Epithelial cell of prostate (primary cell): Measurements from ENCODE around the gene KCNK5.

ENCODE experiments used
- DNase-seq: peaks from one replicate; pipeline ENCODE4 v3.0.0-alpha.2; 2011; ENCODE audit warnings: low read depth, low spot score
- H3K27ac ChIP-seq: fragments of 450-650 bp; 2 replicates; pipeline ENCODE4 v1.5.1; 2017; ENCODE audit warnings: mild to moderate bottlenecking

The KCNK5 gene

GRCh38 chr6:39228992-39229767, at the start of gene KCNK5:
TSS of gene KCNK5 (minus strand) at chr6:39229475. CDS start at chr6:39229111, 364 bp downstream.
- DNase-seq: no peak
- H3K27ac ChIP-seq: no peak within 1 kb of the TSS

GRCh38 chr6:39276379-39276995, 47.2 kb upstream of the KCNK5 start:
- H3K27ac ChIP-seq: no peak overlapping the region

GRCh38 chr6:39274903-39275302, 45.6 kb upstream of the KCNK5 start:
- no peak for DNase-seq
- no peak overlapping the region for H3K27ac ChIP-seq

More at GRCh38 chr6:39276379-39276995, 47.2 kb upstream of the KCNK5 start:
- DNase-seq: no peak

GRCh38 chr6:39274471-39274870, 45.2 kb upstream of the KCNK5 start:
- H3K27ac ChIP-seq: no peak overlapping the region
- DNase-seq: no peak

GRCh38 chr6:39273406-39273821, 44.1 kb upstream of the KCNK5 start:
- DNase-seq: no peak

GRCh38 chr6:39269961-39270360, 40.7 kb upstream of the KCNK5 start:
- DNase-seq: no peak
- H3K27ac ChIP-seq: no peak overlapping the region

More at GRCh38 chr6:39273406-39273821, 44.1 kb upstream of the KCNK5 start:
- no peak overlapping the region for H3K27ac ChIP-seq

- DNase-seq: no peak
Observed at GRCh38 chr6:39268721-39269120, 39.4 kb upstream of the KCNK5 start.

GRCh38 chr6:39268171-39268570, 38.9 kb upstream of the KCNK5 start:
- no peak for DNase-seq
- no peak overlapping the region for H3K27ac ChIP-seq

More at GRCh38 chr6:39268721-39269120, 39.4 kb upstream of the KCNK5 start:
- no peak overlapping the region for H3K27ac ChIP-seq

GRCh38 chr6:39266782-39267355, 37.6 kb upstream of the KCNK5 start:
- H3K27ac ChIP-seq: no peak overlapping the region
- DNase-seq: no peak

- DNase-seq: no peak
- H3K27ac ChIP-seq: no peak overlapping the region
Observed at GRCh38 chr6:39266375-39266774, 37.1 kb upstream of the KCNK5 start.

GRCh38 chr6:39263303-39264037, 34.2 kb upstream of the KCNK5 start:
- no peak overlapping the region for H3K27ac ChIP-seq
- no peak for DNase-seq

- no peak for DNase-seq
- no peak overlapping the region for H3K27ac ChIP-seq
Observed at GRCh38 chr6:39261751-39262150, 32.5 kb upstream of the KCNK5 start.

GRCh38 chr6:39260953-39261352, 31.7 kb upstream of the KCNK5 start:
- no peak for DNase-seq
- H3K27ac ChIP-seq: no peak overlapping the region

- H3K27ac ChIP-seq: no peak overlapping the region
- no peak for DNase-seq
Observed at GRCh38 chr6:39260456-39260855, 31.2 kb upstream of the KCNK5 start.

- no peak overlapping the region for H3K27ac ChIP-seq
- no peak for DNase-seq
Observed at GRCh38 chr6:39256294-39256940, 27.1 kb upstream of the KCNK5 start.

- no peak for DNase-seq
- no peak overlapping the region for H3K27ac ChIP-seq
Observed at GRCh38 chr6:39254999-39255535, 25.8 kb upstream of the KCNK5 start.

GRCh38 chr6:39251406-39251805, 22.1 kb upstream of the KCNK5 start:
- DNase-seq: no peak
- no peak overlapping the region for H3K27ac ChIP-seq

- H3K27ac ChIP-seq: no peak overlapping the region
- no peak for DNase-seq
Observed at GRCh38 chr6:39250507-39250906, 21.2 kb upstream of the KCNK5 start.

- H3K27ac ChIP-seq: no peak overlapping the region
- DNase-seq: no peak
Observed at GRCh38 chr6:39249278-39249677, 20.0 kb upstream of the KCNK5 start.

GRCh38 chr6:39247667-39248194, 18.5 kb upstream of the KCNK5 start:
- no peak overlapping the region for H3K27ac ChIP-seq
- no peak for DNase-seq
